HG02759 (cell line): ENCODE results near the gene TNFAIP2.

Experiments used
- ATAC-seq: cut with Tn5 transposase; IDR thresholded peaks from one replicate; pipeline ENCODE4 v1.9.1; 2021; ENCODE audit warnings: mild to moderate bottlenecking, moderate library complexity; ENCODE audit not compliant: unreplicated experiment

TNFAIP2 gene

GRCh38 chr14:103122947-103123633 is at the start of gene TNFAIP2:
TNFAIP2 (plus strand) TSS chr14:103123461; CDS start chr14:103126458, 2,997 bp downstream.
- ATAC-seq: no peak

GRCh38 chr14:103073876-103074728 is 49.2 kb upstream of the TNFAIP2 start:
- no peak for ATAC-seq

- ATAC-seq: no peak
These were observed 48.4 kb upstream of the TNFAIP2 start for GRCh38 chr14:103074729-103075367.

- ATAC-seq: no peak
These were observed 44.9 kb upstream of the TNFAIP2 start for GRCh38 chr14:103078420-103078749.

- ATAC-seq: no peak
These were observed 44.2 kb upstream of the TNFAIP2 start for GRCh38 chr14:103078860-103079587.

- ATAC-seq: no peak
These were observed 41.3 kb upstream of the TNFAIP2 start for GRCh38 chr14:103081951-103082350.

GRCh38 chr14:103084021-103084919 is 39.0 kb upstream of the TNFAIP2 start, which contains the start of gene LBHD2:
LBHD2 (plus strand) TSS chr14:103084210; CDS start chr14:103086013, 1,803 bp downstream.
- no peak for ATAC-seq

GRCh38 chr14:103085106-103086091 is 37.9 kb upstream of the TNFAIP2 start:
- ATAC-seq: no peak

- ATAC-seq: no peak
These were observed 36.4 kb upstream of the TNFAIP2 start for GRCh38 chr14:103086771-103087342.

GRCh38 chr14:103087343-103087835 is 35.9 kb upstream of the TNFAIP2 start:
- ATAC-seq: no peak

- no peak for ATAC-seq
These were observed 34.3 kb upstream of the TNFAIP2 start for GRCh38 chr14:103088921-103089320.

- ATAC-seq: no peak
These were observed 33.6 kb upstream of the TNFAIP2 start for GRCh38 chr14:103089386-103090335.

- no peak for ATAC-seq
These were observed 32.7 kb upstream of the TNFAIP2 start for GRCh38 chr14:103090481-103091020.

- peak; percentile 74 for ATAC-seq
These were observed 32.0 kb upstream of the TNFAIP2 start for GRCh38 chr14:103091041-103091882.

GRCh38 chr14:103091883-103092222 is 31.4 kb upstream of the TNFAIP2 start:
- ATAC-seq: no peak

GRCh38 chr14:103093856-103094405 is 29.3 kb upstream of the TNFAIP2 start:
- no peak for ATAC-seq
